Activated naive CD8-positive, alpha-beta T cell treated with anti-CD3 and anti-CD28 coated beads for 36 hours (primary cell): Measurements from ENCODE around the gene CTNND2. TPM values are rescaled to one million over a fixed set of nuclear protein-coding genes. Genes with fewer than 3 reads are reported as not detected.

Experiments used
- DNase-seq: peaks from one replicate; pipeline ENCODE4 v3.0.0; 2021
- H3K27ac Mint-ChIP-seq: one replicate; pipeline ENCODE4 v1.8.0; 2022; ENCODE audit warnings: mild to moderate bottlenecking, moderate library complexity, mixed read lengths
- H3K27me3 Mint-ChIP-seq: one replicate; pipeline ENCODE4 v1.8.0; 2022; ENCODE audit warnings: mild to moderate bottlenecking, mixed read lengths
- H3K36me3 Mint-ChIP-seq: one replicate; pipeline ENCODE4 v1.8.0; 2021; ENCODE audit warnings: mild to moderate bottlenecking, mixed read lengths
- H3K4me1 Mint-ChIP-seq: one replicate; pipeline ENCODE4 v1.8.0; 2021; ENCODE audit warnings: mixed read lengths
- H3K4me3 Mint-ChIP-seq: one replicate; pipeline ENCODE4 v1.8.0; 2022; ENCODE audit warnings: mild to moderate bottlenecking, moderate library complexity, mixed read lengths
- H3K9me3 Mint-ChIP-seq: one replicate; pipeline ENCODE4 v1.8.0; 2022; ENCODE audit warnings: mixed read lengths
- total RNA-seq, 2 experiments: library from RNA; stranded (reverse); gene quantifications; one replicate each; pipeline ENCODE4 v1.2.3, GENCODE V29; 2021

Gene CTNND2
- total RNA-seq, 2 experiments from 2014 or later, result not detected

- no peaks in the 10 kb centered on the region for H3K4me1 Mint-ChIP-seq
- H3K36me3 Mint-ChIP-seq, result no peaks in the 10 kb centered on the region
- DNase-seq, result no peak
- H3K27ac Mint-ChIP-seq, result no peak overlapping the region
- no peaks in the 10 kb centered on the region for H3K9me3 Mint-ChIP-seq
- no peaks in the 10 kb centered on the region for H3K27me3 Mint-ChIP-seq
- H3K4me3 Mint-ChIP-seq, result no peak overlapping the region
Measured at GRCh38 chr5:11301171-11301570, 603.1 kb downstream of the CTNND2 start.

GRCh38 chr5:11300736-11301135, 603.5 kb downstream of the CTNND2 start:
- no peaks in the 10 kb centered on the region for H3K36me3 Mint-ChIP-seq
- DNase-seq, result no peak
- no peaks in the 10 kb centered on the region for H3K9me3 Mint-ChIP-seq
- H3K4me3 Mint-ChIP-seq, result no peak overlapping the region
- no peaks in the 10 kb centered on the region for H3K4me1 Mint-ChIP-seq
- no peak overlapping the region for H3K27ac Mint-ChIP-seq
- no peaks in the 10 kb centered on the region for H3K27me3 Mint-ChIP-seq

GRCh38 chr5:11298877-11299276, 605.4 kb downstream of the CTNND2 start:
- DNase-seq, result no peak
- H3K9me3 Mint-ChIP-seq, result no peaks in the 10 kb centered on the region
- H3K36me3 Mint-ChIP-seq, result no peaks in the 10 kb centered on the region
- no peaks in the 10 kb centered on the region for H3K27me3 Mint-ChIP-seq
- no peak overlapping the region for H3K4me3 Mint-ChIP-seq
- H3K4me1 Mint-ChIP-seq, result no peaks in the 10 kb centered on the region
- H3K27ac Mint-ChIP-seq, result no peak overlapping the region

GRCh38 chr5:11293523-11293922, 610.7 kb downstream of the CTNND2 start:
- Mint-ChIP-seq H3K36me3 (no peaks in the 10 kb centered on the region), H3K27me3 (peaks cover 3% of the 10 kb centered on the region), H3K27ac (no peak overlapping the region), H3K4me3 (no peak overlapping the region), H3K9me3 (no peaks in the 10 kb centered on the region), H3K4me1 (no peaks in the 10 kb centered on the region)
- DNase-seq, result no peak

GRCh38 chr5:11292648-11293356, 611.4 kb downstream of the CTNND2 start:
- H3K27me3 Mint-ChIP-seq, result peaks cover 3% of the 10 kb centered on the region
- no peak for DNase-seq
- no peak overlapping the region for H3K4me3 Mint-ChIP-seq
- no peaks in the 10 kb centered on the region for H3K9me3 Mint-ChIP-seq
- H3K36me3 Mint-ChIP-seq, result no peaks in the 10 kb centered on the region
- H3K4me1 Mint-ChIP-seq, result no peaks in the 10 kb centered on the region
- H3K27ac Mint-ChIP-seq, result no peak overlapping the region

- DNase-seq, result no peak
- Mint-ChIP-seq H3K36me3 (no peaks in the 10 kb centered on the region), H3K4me3 (no peak overlapping the region), H3K4me1 (no peaks in the 10 kb centered on the region), H3K27me3 (peaks cover 3% of the 10 kb centered on the region), H3K9me3 (no peaks in the 10 kb centered on the region), H3K27ac (no peak overlapping the region)
Measured at GRCh38 chr5:11289733-11290132, 614.5 kb downstream of the CTNND2 start.

- no peak for DNase-seq
- Mint-ChIP-seq H3K27me3 (peaks cover 3% of the 10 kb centered on the region), H3K36me3 (no peaks in the 10 kb centered on the region), H3K9me3 (no peaks in the 10 kb centered on the region), H3K27ac (no peak overlapping the region), H3K4me3 (no peak overlapping the region), H3K4me1 (no peaks in the 10 kb centered on the region)
Measured at GRCh38 chr5:11289208-11289607, 615.0 kb downstream of the CTNND2 start.

GRCh38 chr5:11281842-11282241, 622.4 kb downstream of the CTNND2 start:
- Mint-ChIP-seq H3K27me3 (peaks cover 6% of the 10 kb centered on the region), H3K4me1 (no peaks in the 10 kb centered on the region), H3K4me3 (no peak overlapping the region), H3K27ac (no peak overlapping the region), H3K36me3 (no peaks in the 10 kb centered on the region), H3K9me3 (no peaks in the 10 kb centered on the region)
- no peak for DNase-seq

- H3K36me3 Mint-ChIP-seq, result no peaks in the 10 kb centered on the region
- H3K27ac Mint-ChIP-seq, result no peak overlapping the region
- H3K4me1 Mint-ChIP-seq, result no peaks in the 10 kb centered on the region
- peaks cover 11% of the 10 kb centered on the region for H3K27me3 Mint-ChIP-seq
- DNase-seq, result no peak
- no peaks in the 10 kb centered on the region for H3K9me3 Mint-ChIP-seq
- H3K4me3 Mint-ChIP-seq, result no peak overlapping the region
Measured at GRCh38 chr5:11277323-11277722, 626.9 kb downstream of the CTNND2 start.

GRCh38 chr5:11273180-11273903, 630.9 kb downstream of the CTNND2 start:
- no peaks in the 10 kb centered on the region for H3K4me1 Mint-ChIP-seq
- H3K9me3 Mint-ChIP-seq, result no peaks in the 10 kb centered on the region
- H3K4me3 Mint-ChIP-seq, result no peak overlapping the region
- DNase-seq, result no peak
- no peaks in the 10 kb centered on the region for H3K36me3 Mint-ChIP-seq
- no peak overlapping the region for H3K27ac Mint-ChIP-seq
- peaks cover 7% of the 10 kb centered on the region for H3K27me3 Mint-ChIP-seq

GRCh38 chr5:11269515-11269914, 634.7 kb downstream of the CTNND2 start:
- Mint-ChIP-seq H3K27me3 (peaks cover 3% of the 10 kb centered on the region), H3K4me3 (no peak overlapping the region), H3K4me1 (no peaks in the 10 kb centered on the region), H3K27ac (no peak overlapping the region), H3K9me3 (no peaks in the 10 kb centered on the region), H3K36me3 (no peaks in the 10 kb centered on the region)
- DNase-seq, result no peak

- H3K4me3 Mint-ChIP-seq, result no peak overlapping the region
- H3K27ac Mint-ChIP-seq, result no peak overlapping the region
- H3K9me3 Mint-ChIP-seq, result no peaks in the 10 kb centered on the region
- DNase-seq, result no peak
- no peaks in the 10 kb centered on the region for H3K36me3 Mint-ChIP-seq
- H3K4me1 Mint-ChIP-seq, result no peaks in the 10 kb centered on the region
- peaks cover 3% of the 10 kb centered on the region for H3K27me3 Mint-ChIP-seq
Measured at GRCh38 chr5:11268891-11269290, 635.4 kb downstream of the CTNND2 start.

GRCh38 chr5:11266331-11266730, 637.9 kb downstream of the CTNND2 start:
- peaks cover 3% of the 10 kb centered on the region for H3K27me3 Mint-ChIP-seq
- no peaks in the 10 kb centered on the region for H3K36me3 Mint-ChIP-seq
- DNase-seq, result no peak
- no peaks in the 10 kb centered on the region for H3K4me1 Mint-ChIP-seq
- no peak overlapping the region for H3K4me3 Mint-ChIP-seq
- H3K9me3 Mint-ChIP-seq, result no peaks in the 10 kb centered on the region
- H3K27ac Mint-ChIP-seq, result no peak overlapping the region

GRCh38 chr5:11261241-11261640, 643.0 kb downstream of the CTNND2 start:
- H3K36me3 Mint-ChIP-seq, result no peaks in the 10 kb centered on the region
- no peak for DNase-seq
- no peak overlapping the region for H3K4me3 Mint-ChIP-seq
- no peaks in the 10 kb centered on the region for H3K27me3 Mint-ChIP-seq
- H3K4me1 Mint-ChIP-seq, result no peaks in the 10 kb centered on the region
- H3K27ac Mint-ChIP-seq, result no peak overlapping the region
- H3K9me3 Mint-ChIP-seq, result no peaks in the 10 kb centered on the region

GRCh38 chr5:11258001-11258400, 646.2 kb downstream of the CTNND2 start:
- Mint-ChIP-seq H3K27me3 (no peaks in the 10 kb centered on the region), H3K36me3 (no peaks in the 10 kb centered on the region), H3K9me3 (no peaks in the 10 kb centered on the region)

GRCh38 chr5:11252523-11252922, 651.7 kb downstream of the CTNND2 start:
- no peak for DNase-seq
- H3K4me3 Mint-ChIP-seq, result no peak overlapping the region
- no peaks in the 10 kb centered on the region for H3K4me1 Mint-ChIP-seq
- no peaks in the 10 kb centered on the region for H3K36me3 Mint-ChIP-seq
- H3K27me3 Mint-ChIP-seq, result no peaks in the 10 kb centered on the region
- no peaks in the 10 kb centered on the region for H3K9me3 Mint-ChIP-seq
- no peak overlapping the region for H3K27ac Mint-ChIP-seq

More at GRCh38 chr5:11258001-11258400, 646.2 kb downstream of the CTNND2 start:
- H3K4me3 Mint-ChIP-seq, result no peak overlapping the region
- no peak for DNase-seq
- H3K4me1 Mint-ChIP-seq, result no peaks in the 10 kb centered on the region
- H3K27ac Mint-ChIP-seq, result no peak overlapping the region
